Mesendoderm (in vitro differentiated cells): ENCODE data around the gene COL9A2.

Experiments
- DNase-seq: peaks from one replicate; pipeline ENCODE4 v3.0.0; 2013
- H2AK5ac ChIP-seq: 2 replicates; pipeline ENCODE4 v1.6.1; 2013; ENCODE audit warnings: low read length, inconsistent platforms
- H2BK120ac ChIP-seq: 2 replicates; pipeline ENCODE4 v1.6.1; 2013; ENCODE audit warnings: low read depth, mild to moderate bottlenecking, low read length, moderate library complexity, mixed read lengths
- H2BK15ac ChIP-seq: replicated peaks from 2 replicates; pipeline ENCODE4 v1.6.1; 2013; ENCODE audit warnings: low read depth, mild to moderate bottlenecking, moderate library complexity
- H2BK5ac ChIP-seq: 2 replicates; pipeline ENCODE4 v1.6.1; 2013; ENCODE audit warnings: low read length, inconsistent platforms
- H3K18ac ChIP-seq: 2 replicates; pipeline ENCODE4 v1.6.1; 2013; ENCODE audit warnings: mild to moderate bottlenecking, low read length, mixed read lengths
- H3K23ac ChIP-seq: one replicate; pipeline ENCODE4 v1.6.1; 2013; ENCODE audit warnings: low read length
- H3K27ac ChIP-seq: 2 replicates; pipeline ENCODE4 v1.5.1; 2013; ENCODE audit warnings: low read depth, mild to moderate bottlenecking, inconsistent platforms, low read length, moderate library complexity
- H3K27me3 ChIP-seq: 2 replicates; pipeline ENCODE4 v1.6.1; 2013; ENCODE audit warnings: low read length, control low read depth, mild to moderate bottlenecking, inconsistent platforms; ENCODE audit not compliant: insufficient read depth, poor library complexity
- H3K36me3 ChIP-seq: 2 replicates; pipeline ENCODE4 v1.6.1; 2013; ENCODE audit warnings: low read length, inconsistent platforms; ENCODE audit not compliant: control insufficient read depth, insufficient read depth
- H3K4ac ChIP-seq: one replicate; pipeline ENCODE4 v1.6.1; 2013; ENCODE audit warnings: low read depth, mild to moderate bottlenecking, low read length, moderate library complexity
- H3K4me1 ChIP-seq: 2 replicates; pipeline ENCODE4 v1.6.1; 2013; ENCODE audit warnings: low read depth, low read length, inconsistent platforms; ENCODE audit not compliant: control insufficient read depth
- H3K4me2 ChIP-seq: 2 replicates; pipeline ENCODE4 v1.6.1; 2013; ENCODE audit warnings: low read length
- H3K4me3 ChIP-seq: 2 replicates; pipeline ENCODE4 v1.5.1; 2013; ENCODE audit warnings: mild to moderate bottlenecking, low read length
- H3K56ac ChIP-seq: one replicate; pipeline ENCODE4 v1.6.1; 2013; ENCODE audit warnings: low read length
- H3K79me1 ChIP-seq: 2 replicates; pipeline ENCODE4 v1.6.1; 2013; ENCODE audit warnings: low read length, inconsistent platforms
- H3K79me2 ChIP-seq: 2 replicates; pipeline ENCODE4 v1.6.1; 2013; ENCODE audit warnings: mild to moderate bottlenecking, low read length; ENCODE audit not compliant: control insufficient read depth, insufficient read depth
- H3K9ac ChIP-seq: 2 replicates; pipeline ENCODE4 v1.6.1; 2013; ENCODE audit warnings: low read length, inconsistent platforms
- H4K5ac ChIP-seq: one replicate; pipeline ENCODE4 v1.6.1; 2013; ENCODE audit warnings: low read length
- H4K8ac ChIP-seq: one replicate; pipeline ENCODE4 v1.6.1; 2013; ENCODE audit warnings: low read depth, mild to moderate bottlenecking, control low read depth, low read length, moderate library complexity
- WGBS: extraction: QIAGEN DNeasy Blood & Tissue Kit; methylation state at CpG from one replicate; pipeline ENCODE4 v1.1.7; 2013; ENCODE audit warnings: low lambda C conversion rate, missing lambda C conversion rate; ENCODE audit not compliant: insufficient coverage; ENCODE audit errors: extremely low coverage; 5-methylcytosine and 5-hydroxymethylcytosine counted together

The COL9A2 gene

GRCh38 chr1:40258445-40258769 is 58.7 kb downstream of the COL9A2 start:
- Histone ChIP-seq H3K4ac (no peak overlapping the region), H3K4me1 (peaks cover 3% of the 10 kb centered on the region), H3K79me1 (peaks cover 6% of the 10 kb centered on the region), H3K23ac (peak overlapping the region; percentile 32), H3K4me2 (peak overlapping the region; percentile 87), H3K56ac (peak overlapping the region; percentile 94), H3K9ac (peak overlapping the region; percentile 99), H2BK5ac (no peak overlapping the region), H2BK15ac (no peak overlapping the region), H2BK120ac (no peak overlapping the region), H4K8ac (peak overlapping the region; percentile 29), H4K5ac (peak overlapping the region; percentile 95), H3K79me2 (peaks cover 11% of the 10 kb centered on the region), H3K4me3 (peak overlapping the region; percentile 100), H3K27ac (peak overlapping the region; percentile 32), H3K18ac (no peak overlapping the region), H3K36me3 (peaks cover 3% of the 10 kb centered on the region), H3K27me3 (no peaks in the 10 kb centered on the region), H2AK5ac (peak overlapping the region; percentile 75)
- WGBS = no CpG with 5 or more reads among the region's 10 CpGs
- DNase-seq = no peak

GRCh38 chr1:40257688-40258444 is 59.2 kb downstream of the COL9A2 start, which contains the start of gene ZMPSTE24:
Gene ZMPSTE24 (plus strand): TSS chr1:40258236. CDS start chr1:40258272, 36 bp downstream.
- peaks cover 3% of the 10 kb centered on the region for H3K4me1 ChIP-seq
- peaks cover 6% of the 10 kb centered on the region for H3K79me1 ChIP-seq
- H3K79me2 ChIP-seq = peaks cover 11% of the 10 kb centered on the region
- peak within 1 kb of the TSS; percentile 65 for H3K18ac ChIP-seq
- H2BK15ac ChIP-seq = no peak within 1 kb of the TSS
- peak within 1 kb of the TSS; percentile 32 for H3K23ac ChIP-seq
- peaks cover 2% of the 10 kb centered on the region for H3K36me3 ChIP-seq
- H3K4me3 ChIP-seq = peak within 1 kb of the TSS; percentile 100
- no CpG with 5 or more reads among the region's 48 CpGs for WGBS
- H3K4ac ChIP-seq = no peak within 1 kb of the TSS
- peak; percentile 99 for DNase-seq
- H2BK120ac ChIP-seq = no peak within 1 kb of the TSS
- peak within 1 kb of the TSS; percentile 99 for H3K9ac ChIP-seq
- H2AK5ac ChIP-seq = peak within 1 kb of the TSS; percentile 75
- H4K5ac ChIP-seq = peak within 1 kb of the TSS; percentile 95
- H3K56ac ChIP-seq = peak within 1 kb of the TSS; percentile 94
- H3K27me3 ChIP-seq = no peaks in the 10 kb centered on the region
- H2BK5ac ChIP-seq = peak within 1 kb of the TSS; percentile 74
- peak within 1 kb of the TSS; percentile 29 for H4K8ac ChIP-seq
- H3K4me2 ChIP-seq = peak within 1 kb of the TSS; percentile 87
- peak within 1 kb of the TSS; percentile 95 for H3K27ac ChIP-seq

- peaks cover 3% of the 10 kb centered on the region for H3K4me1 ChIP-seq
- H3K9ac ChIP-seq = peak overlapping the region; percentile 72
- H3K18ac ChIP-seq = peak overlapping the region; percentile 65
- H3K36me3 ChIP-seq = no peaks in the 10 kb centered on the region
- no peak overlapping the region for H3K4ac ChIP-seq
- no peak overlapping the region for H2BK15ac ChIP-seq
- no peak for DNase-seq
- peak overlapping the region; percentile 95 for H3K27ac ChIP-seq
- no peak overlapping the region for H4K8ac ChIP-seq
- peak overlapping the region; percentile 0 for H3K23ac ChIP-seq
- H2BK5ac ChIP-seq = peak overlapping the region; percentile 74
- H3K79me2 ChIP-seq = peaks cover 11% of the 10 kb centered on the region
- no peaks in the 10 kb centered on the region for H3K27me3 ChIP-seq
- H3K4me3 ChIP-seq = peak overlapping the region; percentile 41
- no peak overlapping the region for H2AK5ac ChIP-seq
- H4K5ac ChIP-seq = no peak overlapping the region
- peaks cover 6% of the 10 kb centered on the region for H3K79me1 ChIP-seq
- WGBS = no CpG with 5 or more reads among the region's 16 CpGs
- H3K56ac ChIP-seq = peak overlapping the region; percentile 83
- no peak overlapping the region for H2BK120ac ChIP-seq
- H3K4me2 ChIP-seq = peak overlapping the region; percentile 87
Measured at GRCh38 chr1:40257313-40257687, 59.8 kb downstream of the COL9A2 start.

- Histone ChIP-seq H3K27me3 (no peaks in the 10 kb centered on the region), H3K79me1 (peaks cover 6% of the 10 kb centered on the region), H3K27ac (no peak overlapping the region), H2AK5ac (no peak overlapping the region), H3K4me1 (peaks cover 3% of the 10 kb centered on the region), H4K8ac (no peak overlapping the region), H3K9ac (peak overlapping the region; percentile 13), H4K5ac (no peak overlapping the region), H3K79me2 (peaks cover 11% of the 10 kb centered on the region), H3K4ac (no peak overlapping the region), H3K23ac (no peak overlapping the region), H3K56ac (no peak overlapping the region), H2BK15ac (no peak overlapping the region), H2BK120ac (no peak overlapping the region), H2BK5ac (no peak overlapping the region), H3K4me3 (no peak overlapping the region), H3K36me3 (no peaks in the 10 kb centered on the region), H3K18ac (no peak overlapping the region), H3K4me2 (peak overlapping the region; percentile 2)
- no peak for DNase-seq
- no CpG with 5 or more reads among the region's 6 CpGs for WGBS
Measured at GRCh38 chr1:40256401-40257084, 60.5 kb downstream of the COL9A2 start.

GRCh38 chr1:40255231-40255630 is 61.9 kb downstream of the COL9A2 start:
- H2BK15ac ChIP-seq = no peak overlapping the region
- no peak overlapping the region for H2BK120ac ChIP-seq
- no peak overlapping the region for H3K4ac ChIP-seq
- H3K27ac ChIP-seq = no peak overlapping the region
- H3K4me2 ChIP-seq = no peak overlapping the region
- no peak overlapping the region for H2BK5ac ChIP-seq
- no peak overlapping the region for H3K9ac ChIP-seq
- H3K36me3 ChIP-seq = no peaks in the 10 kb centered on the region
- H3K18ac ChIP-seq = no peak overlapping the region
- H3K4me3 ChIP-seq = no peak overlapping the region
- peaks cover 3% of the 10 kb centered on the region for H3K4me1 ChIP-seq
- H4K5ac ChIP-seq = no peak overlapping the region
- H3K79me2 ChIP-seq = peaks cover 11% of the 10 kb centered on the region
- no peak for DNase-seq
- no peak overlapping the region for H3K56ac ChIP-seq
- H3K79me1 ChIP-seq = peaks cover 6% of the 10 kb centered on the region
- no peaks in the 10 kb centered on the region for H3K27me3 ChIP-seq
- H2AK5ac ChIP-seq = no peak overlapping the region
- H4K8ac ChIP-seq = no peak overlapping the region
- no peak overlapping the region for H3K23ac ChIP-seq
